IPS-18a (cell line): ENCODE data around the gene SLC15A1.
"Not testable (repeated sequence)": the region's sequence is repeated elsewhere in the genome, so short reads cannot be mapped to it uniquely, and the experiment has no call there.

Experiments used
- H3K27ac ChIP-seq: one replicate; pipeline ENCODE4 v1.5.1; 2013; ENCODE audit warnings: low read length
- H3K27me3 ChIP-seq: one replicate; pipeline ENCODE4 v1.6.1; 2013; ENCODE audit warnings: mild to moderate bottlenecking, low read length; ENCODE audit not compliant: control insufficient read depth, insufficient read depth
- H3K36me3 ChIP-seq: one replicate; pipeline ENCODE4 v1.6.1; 2013; ENCODE audit warnings: low read depth, low read length; ENCODE audit not compliant: control insufficient read depth
- H3K4me1 ChIP-seq: one replicate; pipeline ENCODE4 v1.6.1; 2013; ENCODE audit warnings: low read depth, low read length; ENCODE audit not compliant: control insufficient read depth
- H3K4me3 ChIP-seq: one replicate; pipeline ENCODE4 v1.5.1; 2013; ENCODE audit warnings: low read length
- H3K9ac ChIP-seq: one replicate; pipeline ENCODE4 v1.6.1; 2013; ENCODE audit warnings: mild to moderate bottlenecking, low read length, moderate library complexity
- H3K9me3 ChIP-seq: one replicate; pipeline ENCODE4 v1.6.1; 2013; ENCODE audit warnings: low read depth, low read length; ENCODE audit not compliant: control insufficient read depth

The SLC15A1 gene

GRCh38 chr13:98768522-98768921 is 16.1 kb upstream of the SLC15A1 start:
- no peak overlapping the region for H3K27ac ChIP-seq
- H3K36me3 ChIP-seq: no peaks in the 10 kb centered on the region
- H3K4me3 ChIP-seq: no peak overlapping the region
- H3K27me3 ChIP-seq: no peaks in the 10 kb centered on the region
- no peaks in the 10 kb centered on the region for H3K9me3 ChIP-seq
- H3K4me1 ChIP-seq: no peaks in the 10 kb centered on the region
- no peak overlapping the region for H3K9ac ChIP-seq

- Histone ChIP-seq H3K36me3 (no peaks in the 10 kb centered on the region), H3K27ac (no peak overlapping the region), H3K9ac (no peak overlapping the region), H3K27me3 (no peaks in the 10 kb centered on the region), H3K4me1 (no peaks in the 10 kb centered on the region), H3K4me3 (no peak overlapping the region), H3K9me3 (no peaks in the 10 kb centered on the region)
Observed at GRCh38 chr13:98766697-98767096, 14.2 kb upstream of the SLC15A1 start.

GRCh38 chr13:98765996-98766519 is 13.6 kb upstream of the SLC15A1 start:
- no peak overlapping the region for H3K27ac ChIP-seq
- no peaks in the 10 kb centered on the region for H3K9me3 ChIP-seq
- no peaks in the 10 kb centered on the region for H3K27me3 ChIP-seq
- no peak overlapping the region for H3K9ac ChIP-seq
- no peaks in the 10 kb centered on the region for H3K4me1 ChIP-seq
- H3K36me3 ChIP-seq: no peaks in the 10 kb centered on the region
- H3K4me3 ChIP-seq: no peak overlapping the region

- Histone ChIP-seq H3K4me3 (no peak overlapping the region), H3K9ac (no peak overlapping the region)
Observed at GRCh38 chr13:98761986-98762616, 9.6 kb upstream of the SLC15A1 start.

GRCh38 chr13:98761126-98761985 is 8.9 kb upstream of the SLC15A1 start:
- no peaks in the 10 kb centered on the region for H3K4me1 ChIP-seq
- no peak overlapping the region for H3K9ac ChIP-seq
- H3K27ac ChIP-seq: no peak overlapping the region
- no peaks in the 10 kb centered on the region for H3K9me3 ChIP-seq
- H3K4me3 ChIP-seq: no peak overlapping the region
- no peaks in the 10 kb centered on the region for H3K36me3 ChIP-seq
- no peaks in the 10 kb centered on the region for H3K27me3 ChIP-seq

More at GRCh38 chr13:98761986-98762616, 9.6 kb upstream of the SLC15A1 start:
- Histone ChIP-seq H3K4me1 (no peaks in the 10 kb centered on the region), H3K27me3 (no peaks in the 10 kb centered on the region), H3K27ac (no peak overlapping the region), H3K36me3 (no peaks in the 10 kb centered on the region), H3K9me3 (no peaks in the 10 kb centered on the region)

- Histone ChIP-seq H3K4me3 (no peak overlapping the region), H3K4me1 (peaks cover 5% of the 10 kb centered on the region), H3K27ac (no peak overlapping the region), H3K9ac (no peak overlapping the region), H3K27me3 (peaks cover 27% of the 10 kb centered on the region), H3K36me3 (no peaks in the 10 kb centered on the region), H3K9me3 (no peaks in the 10 kb centered on the region)
Observed at GRCh38 chr13:98755729-98756128, 3.3 kb upstream of the SLC15A1 start.

GRCh38 chr13:98755116-98755515 is 2.6 kb upstream of the SLC15A1 start:
- H3K4me3 ChIP-seq: no peak overlapping the region
- peaks cover 27% of the 10 kb centered on the region for H3K27me3 ChIP-seq
- H3K36me3 ChIP-seq: no peaks in the 10 kb centered on the region
- no peaks in the 10 kb centered on the region for H3K9me3 ChIP-seq
- no peak overlapping the region for H3K27ac ChIP-seq
- peaks cover 5% of the 10 kb centered on the region for H3K4me1 ChIP-seq
- H3K9ac ChIP-seq: no peak overlapping the region

- peaks cover 27% of the 10 kb centered on the region for H3K27me3 ChIP-seq
- H3K9ac ChIP-seq, H3K4me3 ChIP-seq, H3K27ac ChIP-seq, H3K9me3 ChIP-seq, H3K4me1 ChIP-seq, H3K36me3 ChIP-seq: not testable (repeated sequence)
Observed at GRCh38 chr13:98754468-98754867, 2.0 kb upstream of the SLC15A1 start.

- Histone ChIP-seq H3K9me3 (no peaks in the 10 kb centered on the region), H3K27me3 (peaks cover 27% of the 10 kb centered on the region), H3K4me1 (peaks cover 5% of the 10 kb centered on the region), H3K27ac (no peak overlapping the region), H3K9ac (no peak overlapping the region), H3K4me3 (peak overlapping the region; percentile 49), H3K36me3 (no peaks in the 10 kb centered on the region)
Observed at GRCh38 chr13:98751861-98752466, 508 bp downstream of the SLC15A1 start.

GRCh38 chr13:98751367-98751782 is 1.1 kb downstream of the SLC15A1 start:
- H3K27me3 ChIP-seq: peaks cover 27% of the 10 kb centered on the region
- peaks cover 5% of the 10 kb centered on the region for H3K4me1 ChIP-seq
- H3K9me3 ChIP-seq: no peaks in the 10 kb centered on the region
- no peak overlapping the region for H3K9ac ChIP-seq
- no peaks in the 10 kb centered on the region for H3K36me3 ChIP-seq
- H3K27ac ChIP-seq: no peak overlapping the region
- peak overlapping the region; percentile 49 for H3K4me3 ChIP-seq

GRCh38 chr13:98749501-98749900 is 3.0 kb downstream of the SLC15A1 start:
- Histone ChIP-seq H3K36me3 (no peaks in the 10 kb centered on the region), H3K4me1 (peaks cover 5% of the 10 kb centered on the region), H3K27me3 (peaks cover 27% of the 10 kb centered on the region), H3K4me3 (no peak overlapping the region), H3K9ac (no peak overlapping the region), H3K9me3 (no peaks in the 10 kb centered on the region), H3K27ac (no peak overlapping the region)
